Colon (tissue), 2 donors: ENCODE measurements around the gene IL9.

Source experiments
- FAIRE-seq: peaks from 2 replicates; lab custom pipeline; 2012; peaks lifted over from hg19 to GRCh38; lab: Jason Lieb, UNC
- donor health status: control.
- donor health status: control.

IL9 gene

DNA sequence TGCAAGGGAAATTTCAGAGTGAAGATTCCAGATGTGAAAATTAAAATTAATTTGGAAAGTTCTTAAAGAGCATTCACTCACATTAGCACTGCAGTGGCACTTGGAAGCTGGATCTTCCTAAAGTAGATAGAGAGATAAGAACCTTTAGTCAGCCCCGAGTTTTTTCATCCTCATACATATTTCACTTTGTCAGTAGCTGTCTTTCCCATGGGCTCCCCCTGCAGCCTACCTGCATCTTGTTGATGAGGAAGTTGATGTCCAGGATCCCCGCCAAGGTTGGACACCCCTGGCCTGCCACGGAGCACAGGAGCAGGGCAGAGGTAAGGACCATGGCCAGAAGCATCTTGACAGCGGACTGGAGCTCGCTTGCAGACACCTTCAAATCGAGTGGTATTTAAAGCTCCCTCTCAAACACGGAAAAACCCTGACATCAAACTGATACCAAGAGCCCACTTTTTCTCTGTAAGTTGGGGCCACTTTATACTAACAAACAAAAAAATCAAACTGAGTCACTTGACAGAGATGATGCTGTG, at the start of gene IL9:
TSS of gene IL9 (minus strand) at position 368 of the 533 bp plus-strand sequence. CDS start at position 343, 25 bp downstream.
- FAIRE-seq: no peak

DNA sequence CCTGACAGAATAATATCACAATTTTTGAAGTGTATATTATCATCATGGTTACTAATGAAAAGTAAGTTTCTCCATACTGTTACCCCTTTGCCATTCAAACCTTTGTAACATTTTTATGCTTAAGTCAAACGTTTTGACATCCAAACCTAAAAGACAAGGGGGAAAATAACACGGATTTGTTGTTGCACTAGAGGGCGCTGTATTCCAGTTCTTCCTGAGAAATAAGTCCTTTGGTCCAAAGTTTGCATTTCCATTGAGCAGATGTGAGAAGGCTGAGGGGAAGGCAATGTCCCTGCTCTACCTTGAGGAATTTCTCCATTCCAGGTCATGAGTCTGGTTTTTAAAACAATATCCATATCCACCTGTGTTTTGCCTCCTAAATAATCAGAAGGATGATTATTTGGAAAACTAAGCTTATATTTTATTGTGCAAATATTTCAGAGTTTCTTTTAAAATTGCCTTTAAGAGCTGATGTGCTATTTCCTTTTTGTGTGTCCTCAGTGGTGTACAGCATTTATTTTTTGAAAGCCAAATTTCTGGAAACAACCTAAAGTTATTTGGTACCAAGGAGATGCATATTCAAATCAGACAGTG, 49.4 kb upstream of the IL9 start:
- peak; percentile 14 for FAIRE-seq

DNA sequence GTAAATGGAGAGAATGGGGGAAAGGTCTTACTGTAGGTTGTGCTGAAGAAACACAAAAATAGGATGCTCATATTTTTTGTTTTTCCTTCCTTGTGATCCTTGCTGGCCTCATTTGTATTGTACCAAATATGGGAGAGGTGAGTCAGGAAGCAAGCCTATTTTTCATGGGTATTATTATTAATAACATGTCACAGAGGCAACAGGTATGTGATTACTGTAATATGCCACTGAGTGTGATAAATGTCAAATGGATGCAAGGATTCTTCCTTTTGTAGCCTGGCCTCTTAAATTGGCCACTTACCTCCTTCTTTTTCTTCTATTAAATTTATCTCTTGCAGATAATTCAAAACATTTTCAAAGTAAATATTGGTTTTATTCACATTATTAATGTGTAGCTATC, 48.9 kb upstream of the IL9 start:
- FAIRE-seq: no peak

DNA sequence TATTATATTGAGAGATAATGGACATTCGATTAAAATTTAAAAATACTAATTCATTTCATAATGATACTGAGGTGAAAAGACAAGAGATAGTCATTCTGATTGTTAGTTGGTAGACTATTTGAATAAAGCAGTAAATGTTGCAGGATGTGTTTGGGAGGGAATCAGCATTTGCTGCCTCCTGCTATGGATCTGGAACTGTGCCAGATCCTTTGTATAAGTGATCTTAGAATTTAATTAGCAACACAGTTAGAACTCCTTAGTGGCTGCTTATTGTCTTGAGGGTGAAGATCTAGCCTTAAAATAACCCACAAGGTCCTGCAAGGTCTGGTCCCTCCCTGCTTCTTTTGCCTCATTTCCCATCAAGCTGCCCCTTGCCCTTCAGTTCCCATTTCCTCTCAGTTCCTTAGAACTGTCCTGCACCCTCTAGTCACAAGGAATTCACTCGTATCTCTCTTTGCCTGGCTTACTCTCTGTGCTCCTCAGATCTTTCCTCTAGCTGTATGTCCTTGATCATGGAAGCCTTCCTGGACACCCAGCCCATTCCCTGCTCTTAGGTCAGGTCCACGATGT, 46.6 kb upstream of the IL9 start:
- peak; percentile 38 for FAIRE-seq

DNA sequence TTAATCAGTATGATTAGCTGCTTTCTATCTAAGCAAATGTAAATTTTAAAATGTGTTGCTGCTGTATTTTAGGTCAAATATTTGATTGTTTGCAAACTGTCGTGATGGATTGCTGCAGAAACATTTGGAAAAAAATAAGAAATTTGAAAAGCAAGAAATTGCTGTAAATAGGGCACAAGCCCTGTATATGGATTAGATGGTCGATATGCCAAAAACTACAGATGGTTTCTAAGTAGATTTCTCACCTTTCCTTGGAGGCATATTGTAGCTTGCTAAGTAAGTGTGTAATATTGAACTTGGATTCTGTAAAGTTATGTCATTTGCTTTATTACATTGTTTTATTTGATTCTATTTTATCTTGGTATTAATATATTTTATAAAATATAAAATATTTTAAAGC, 46.1 kb upstream of the IL9 start:
- FAIRE-seq: no peak

DNA sequence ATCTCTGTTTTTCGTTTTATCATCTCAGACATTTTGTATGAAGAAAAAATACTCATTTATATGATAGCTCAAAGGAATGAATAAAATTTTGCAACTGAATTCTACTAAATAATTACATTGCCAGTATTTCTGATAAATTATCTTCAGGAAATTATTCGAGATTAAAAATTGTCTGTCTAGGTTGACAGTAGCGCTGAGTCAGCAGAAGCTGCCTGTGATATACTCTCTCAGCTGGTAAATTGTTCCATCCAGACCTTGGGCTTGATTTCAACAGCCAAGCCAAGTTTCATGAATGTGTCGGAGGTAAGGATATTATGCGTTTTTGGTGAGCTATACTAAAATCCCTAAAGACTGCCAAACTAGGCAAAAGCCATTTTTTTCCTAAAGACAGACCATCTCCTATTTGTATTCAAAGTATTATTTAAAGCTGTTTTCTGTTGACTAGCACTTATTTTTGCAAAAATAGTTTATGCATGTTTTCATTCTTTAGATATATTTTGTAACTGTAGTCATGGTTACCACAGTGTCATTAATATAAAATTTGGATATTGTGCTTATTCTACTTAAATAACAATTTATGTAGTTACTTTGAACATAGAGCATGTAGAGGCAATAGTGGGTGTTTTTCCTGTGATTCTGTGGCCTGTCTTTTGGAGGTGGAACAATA, 41.7 kb upstream of the IL9 start:
- FAIRE-seq: no peak

DNA sequence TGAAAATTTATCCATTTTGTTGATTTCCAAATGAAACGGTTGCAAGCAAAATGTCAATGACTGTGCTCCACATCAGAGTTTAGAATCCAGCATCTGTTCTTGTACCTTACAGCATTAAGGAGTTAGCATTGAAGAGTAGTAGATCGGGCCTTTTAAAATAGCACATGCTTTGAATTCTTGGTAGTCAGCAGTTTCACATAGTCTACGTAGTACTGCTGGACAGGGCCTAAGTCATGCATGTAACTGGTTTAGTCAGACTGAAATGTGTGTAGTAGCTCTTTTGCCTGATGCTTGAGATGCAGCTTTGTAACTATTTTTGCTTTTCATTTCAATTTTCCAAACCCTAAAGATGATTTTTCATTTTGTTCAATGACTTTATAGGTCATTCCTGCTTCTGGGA, 39.3 kb upstream of the IL9 start:
- FAIRE-seq: no peak

DNA sequence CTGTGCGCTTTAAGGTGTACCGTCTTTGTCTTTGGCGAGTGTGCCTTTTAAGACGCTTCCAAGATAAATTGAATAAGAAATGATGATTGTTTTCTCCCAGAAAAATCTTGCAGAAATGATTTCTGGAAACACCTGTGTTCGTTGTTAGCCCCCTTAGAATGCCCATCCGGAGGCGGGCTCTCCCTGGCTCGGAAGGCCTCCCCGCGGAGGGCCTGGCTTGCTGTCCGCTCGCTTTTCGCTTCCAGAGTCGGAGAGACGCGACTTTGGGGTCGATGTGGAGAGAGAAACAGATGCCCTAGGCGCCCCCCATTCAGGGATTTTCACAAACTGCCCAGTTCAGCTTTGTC, 35.3 kb upstream of the IL9 start:
- FAIRE-seq: no peak

DNA sequence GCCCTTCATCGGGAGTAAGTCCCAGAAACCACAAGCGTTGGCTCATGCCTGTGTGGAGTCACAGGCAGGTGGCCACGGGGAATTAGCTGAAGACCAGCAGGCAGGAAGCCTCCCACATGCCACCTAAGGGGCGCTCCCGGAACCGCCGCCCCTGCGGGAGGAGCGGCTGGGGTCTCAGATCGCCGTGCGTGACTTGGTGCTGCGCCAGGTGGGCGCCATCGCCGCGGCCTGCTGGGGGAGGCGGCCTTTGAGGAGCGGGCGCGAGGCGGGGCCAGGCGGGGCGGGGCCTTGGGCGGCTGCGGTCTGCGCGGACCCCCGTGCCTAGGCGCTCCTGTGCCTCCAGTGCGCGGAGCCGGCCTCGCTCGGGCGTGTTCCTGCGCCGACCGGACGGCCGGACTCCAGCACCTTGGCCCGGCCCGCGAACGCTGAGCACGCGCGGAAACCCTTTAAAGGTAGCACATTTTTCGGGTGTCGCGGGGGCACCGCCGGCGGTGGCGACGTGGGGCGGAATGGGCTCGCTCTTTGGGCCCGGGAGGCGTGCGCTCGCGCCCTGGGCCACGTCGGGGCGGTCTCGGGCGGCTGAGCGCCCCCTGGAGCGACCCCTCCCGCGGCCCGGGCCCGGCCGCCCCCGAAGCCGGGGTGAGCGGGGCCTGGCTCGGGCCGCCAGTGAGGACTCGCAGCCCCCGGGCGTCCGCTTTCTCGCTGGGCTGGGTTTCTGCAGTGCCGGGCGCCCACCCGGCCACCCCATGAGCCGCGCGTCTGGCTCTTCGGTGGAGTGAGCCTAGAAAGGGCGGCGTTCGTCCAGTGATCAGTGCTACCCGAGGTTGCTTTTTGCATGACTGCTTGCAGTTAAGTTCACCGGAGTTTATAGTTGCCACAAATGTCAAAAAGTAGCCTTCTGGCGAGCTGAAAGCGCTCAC, 34.6 kb upstream of the IL9 start:
- FAIRE-seq: no peak

DNA sequence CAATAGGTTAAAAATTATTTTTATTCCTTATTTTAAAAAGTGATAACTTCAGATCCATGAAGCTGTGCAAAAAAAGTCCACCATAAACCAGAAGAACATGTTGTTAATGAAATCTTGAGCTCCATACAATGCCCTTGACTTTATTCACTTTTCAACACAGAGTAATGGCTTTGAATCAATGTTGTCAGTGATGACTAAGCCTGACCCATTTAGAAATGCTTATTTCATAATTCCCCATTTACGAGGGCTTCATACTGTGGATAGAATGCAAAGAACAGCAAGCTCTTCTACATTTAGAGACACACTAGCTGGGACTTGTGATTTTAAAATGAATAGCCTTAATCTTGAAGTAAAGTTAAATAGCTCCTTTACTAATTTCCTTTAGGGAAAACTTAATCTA, 25.7 kb upstream of the IL9 start:
- no peak for FAIRE-seq

DNA sequence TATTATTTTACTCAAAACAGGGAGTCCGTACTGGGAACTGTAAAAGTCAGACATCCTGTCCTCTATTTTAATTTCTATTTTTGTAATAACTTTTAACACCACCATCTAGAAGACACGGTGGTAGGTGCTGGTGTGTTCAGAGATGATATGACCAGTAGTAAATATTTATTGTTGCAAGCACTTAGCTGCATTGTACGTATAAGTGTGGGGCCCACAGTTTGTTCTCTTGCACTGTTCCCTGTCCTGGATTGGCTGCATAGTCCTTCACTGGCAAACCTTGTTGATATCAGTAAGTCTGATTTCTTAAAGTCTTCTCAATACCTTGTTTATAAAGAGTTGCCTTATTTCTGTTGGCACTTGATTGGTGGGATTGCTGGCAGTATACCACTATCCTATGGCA, 24.6 kb upstream of the IL9 start:
- no peak for FAIRE-seq

DNA sequence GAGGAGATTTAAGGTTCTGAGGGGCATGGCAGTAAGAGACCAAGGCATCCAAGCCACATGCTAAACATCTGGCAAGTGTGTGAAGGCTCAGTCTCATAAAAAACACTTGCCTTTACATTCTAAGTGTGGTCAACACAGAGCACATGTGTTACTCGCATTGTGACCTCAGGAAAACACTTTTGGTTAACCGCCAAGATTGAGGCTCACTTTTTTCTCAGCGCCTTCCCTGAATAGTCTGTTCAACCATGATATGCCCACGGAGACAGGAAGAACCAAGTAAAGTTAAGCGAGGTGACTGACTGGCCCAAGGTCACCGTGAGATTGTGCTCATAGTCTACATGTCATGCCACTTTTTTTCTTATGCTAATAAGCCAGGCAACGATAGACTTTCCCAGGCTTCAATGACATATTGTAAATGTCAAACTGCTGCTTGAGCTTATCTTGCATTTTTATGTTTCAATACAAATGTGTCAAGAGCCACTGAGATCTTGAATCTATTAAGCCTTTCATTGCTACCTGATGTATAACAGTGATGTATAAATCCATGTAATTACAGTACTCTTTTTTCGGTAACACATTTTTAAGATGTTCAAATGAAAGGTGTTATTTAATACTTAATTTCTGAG, 21.1 kb upstream of the IL9 start:
- FAIRE-seq: no peak

DNA sequence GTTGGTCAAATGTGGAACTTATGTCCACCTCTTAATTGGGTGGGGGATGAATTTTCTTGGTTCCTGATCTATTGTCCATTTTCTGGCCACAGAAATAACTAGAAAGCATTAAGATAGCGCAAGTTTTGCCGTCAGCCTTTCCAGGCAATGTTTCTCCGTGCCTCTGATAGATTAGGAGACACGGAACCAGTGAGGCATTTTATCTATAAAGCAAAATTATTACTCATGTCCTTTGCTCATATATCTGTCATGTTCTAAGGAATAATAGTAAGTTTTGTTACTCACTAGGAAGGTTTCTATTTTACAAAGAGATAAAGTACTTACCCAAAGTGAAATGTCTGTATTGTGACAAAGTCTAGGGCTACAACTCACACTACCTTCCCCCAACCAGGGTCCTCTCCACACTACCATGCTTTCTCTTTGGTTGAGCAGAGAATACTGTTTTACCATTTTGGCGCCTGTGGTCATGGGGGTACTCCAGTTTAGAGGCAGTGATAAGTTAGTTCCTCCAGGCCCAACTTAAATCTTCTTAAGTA, 19.9 kb upstream of the IL9 start:
- no peak for FAIRE-seq

DNA sequence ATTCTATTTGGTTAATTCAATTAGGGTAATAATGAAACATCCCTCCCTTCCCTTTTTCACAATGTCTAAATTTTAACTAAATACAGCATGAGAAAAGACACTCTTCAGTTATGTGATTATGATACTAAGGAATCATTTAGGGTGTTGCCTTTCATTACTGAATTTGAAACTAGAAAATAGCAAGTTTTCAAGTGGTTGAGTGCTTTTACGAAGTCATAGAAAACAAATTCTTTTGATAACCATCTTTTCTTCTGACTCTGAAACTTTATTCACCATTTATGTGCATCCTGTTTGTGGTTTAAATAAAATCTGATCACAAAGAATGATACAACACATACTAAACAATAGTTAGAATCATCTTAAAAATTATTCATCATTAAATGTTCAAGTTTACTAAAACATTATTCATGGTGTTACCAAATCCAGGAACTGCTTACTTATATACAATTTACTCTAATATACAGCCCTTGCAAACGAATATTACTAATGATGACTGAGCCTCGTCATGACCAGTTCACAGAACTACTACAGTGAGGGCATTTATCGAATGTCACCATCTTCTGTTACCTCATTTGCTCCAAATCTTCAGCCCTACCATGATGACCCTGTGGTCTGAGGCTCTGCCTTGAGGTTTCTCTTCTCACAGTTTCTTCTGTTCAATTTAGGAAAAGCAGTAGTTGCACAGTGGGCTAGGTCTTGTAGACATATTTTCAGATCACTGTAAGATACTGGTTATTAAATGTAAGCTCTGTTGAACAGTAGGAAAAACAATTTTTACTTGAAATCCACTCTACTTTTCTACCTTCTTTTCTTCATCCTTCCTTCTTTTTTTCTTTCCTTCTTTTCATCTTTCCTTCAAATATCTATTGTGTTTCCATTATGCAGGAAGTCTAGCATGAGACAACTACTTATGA, 18.3 kb upstream of the IL9 start:
- FAIRE-seq: no peak

DNA sequence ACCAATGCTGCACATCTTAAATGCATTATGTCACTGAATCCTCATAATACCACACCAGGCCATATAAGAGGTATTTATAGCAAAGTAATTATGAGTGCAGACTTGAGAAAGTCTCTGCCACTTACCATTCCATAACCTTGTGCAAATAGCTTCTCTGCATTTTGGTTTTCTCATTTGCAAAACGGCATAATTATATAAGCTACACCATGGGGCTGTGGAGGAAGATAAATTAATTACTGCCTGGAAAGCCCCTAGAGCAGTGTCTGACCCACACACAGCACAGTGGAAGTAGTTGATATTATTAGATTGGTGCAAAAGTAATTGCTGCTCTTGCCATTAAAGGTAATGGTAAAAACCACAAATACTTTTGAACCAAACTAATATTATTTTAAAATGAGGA, 9.5 kb upstream of the IL9 start:
- FAIRE-seq: no peak

DNA sequence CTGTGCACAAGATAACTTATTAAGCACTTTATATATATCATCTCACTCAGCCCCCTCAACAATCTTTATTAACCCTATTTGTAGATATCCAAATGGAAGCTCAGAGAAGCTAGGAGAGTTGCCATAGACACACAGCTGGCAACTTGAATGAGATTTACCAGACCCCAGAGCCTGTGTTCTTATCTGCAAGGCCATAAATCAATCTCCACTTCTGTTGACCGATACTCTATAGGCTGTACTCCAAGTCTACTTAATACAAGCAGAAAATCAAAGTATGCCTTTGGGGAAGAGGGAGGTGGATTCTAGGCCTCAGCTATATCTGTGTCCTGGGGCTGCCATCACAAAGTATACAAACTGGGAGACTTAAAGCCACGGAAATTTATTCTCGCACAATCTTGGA, 6.0 kb upstream of the IL9 start:
- FAIRE-seq: no peak

DNA sequence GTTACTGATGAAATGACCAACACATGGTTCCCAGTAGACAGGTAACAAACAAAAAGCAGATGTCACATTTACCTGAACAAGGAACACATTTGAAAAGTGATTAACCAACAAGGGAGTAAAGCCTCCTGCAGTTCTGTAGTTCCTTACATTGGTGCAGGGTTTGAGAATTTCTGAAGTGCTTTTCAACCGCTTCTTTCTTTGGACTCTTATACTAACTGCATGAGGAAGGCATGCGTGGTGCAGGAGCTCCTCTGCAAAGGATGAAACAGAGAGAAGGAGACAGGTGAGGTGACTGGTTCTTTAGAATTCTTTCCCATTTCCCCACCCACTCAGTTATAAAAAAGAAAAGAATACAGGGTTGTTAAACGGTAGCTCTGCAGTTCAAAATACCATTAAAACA, 4.6 kb upstream of the IL9 start:
- no peak for FAIRE-seq

DNA sequence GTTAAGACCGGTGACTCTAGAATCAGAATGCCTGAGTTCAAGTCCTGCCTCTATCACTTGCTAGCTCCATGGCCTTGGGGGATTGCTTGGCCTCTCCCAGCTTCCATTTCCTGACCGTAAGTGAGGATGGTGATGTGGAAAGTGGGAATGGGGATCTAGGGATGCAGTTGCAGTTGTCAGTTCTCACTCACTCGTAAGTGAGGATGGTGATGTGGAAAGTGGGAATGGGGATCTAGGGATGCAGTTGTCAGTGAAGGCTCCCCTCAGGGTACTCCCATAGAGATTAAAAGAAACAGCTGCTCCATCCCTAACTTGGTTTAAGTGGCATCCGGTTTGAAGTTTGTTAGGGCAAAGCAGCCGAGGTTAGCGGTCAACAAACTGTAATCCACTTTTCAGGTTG, 3.0 kb upstream of the IL9 start:
- FAIRE-seq: no peak

DNA sequence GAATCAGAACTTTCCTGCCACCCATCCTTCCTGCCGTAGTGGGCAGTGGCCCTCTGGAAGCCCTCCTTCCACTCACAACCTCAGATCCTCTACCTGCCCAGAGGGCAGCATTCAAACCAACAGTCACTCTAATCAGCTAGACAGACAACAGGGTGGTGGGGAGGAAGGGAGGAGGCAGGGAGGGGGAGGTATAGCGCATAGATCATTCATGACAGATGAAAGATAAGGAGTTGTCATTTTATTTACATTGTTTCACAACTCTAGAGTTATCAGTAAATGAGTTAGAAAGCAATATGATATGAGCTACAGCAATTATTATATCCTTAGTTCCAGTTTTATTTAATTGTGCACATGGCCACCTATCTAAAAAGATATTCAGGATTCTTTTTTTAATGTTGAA, 852 bp downstream of the IL9 start:
- FAIRE-seq: no peak

DNA sequence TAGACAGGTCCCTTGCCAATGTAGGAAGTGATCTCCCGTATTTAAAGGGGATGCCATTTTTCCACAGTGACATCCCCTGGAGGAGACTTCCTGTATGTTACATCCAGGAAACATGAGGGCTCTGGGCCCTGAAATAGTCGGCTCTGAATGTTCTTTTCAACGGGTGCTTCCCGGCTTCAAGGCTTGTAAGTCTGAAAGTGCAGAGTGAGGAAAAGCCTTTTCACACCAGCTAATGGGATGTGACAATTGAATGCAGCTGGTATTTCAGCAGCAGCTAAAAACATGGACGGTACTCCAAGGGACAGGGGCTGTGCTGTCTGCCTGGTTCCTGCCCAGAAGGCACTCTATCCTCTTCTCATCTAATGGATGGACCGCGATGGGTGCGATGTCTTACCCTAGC, 1.4 kb downstream of the IL9 start:
- no peak for FAIRE-seq

DNA sequence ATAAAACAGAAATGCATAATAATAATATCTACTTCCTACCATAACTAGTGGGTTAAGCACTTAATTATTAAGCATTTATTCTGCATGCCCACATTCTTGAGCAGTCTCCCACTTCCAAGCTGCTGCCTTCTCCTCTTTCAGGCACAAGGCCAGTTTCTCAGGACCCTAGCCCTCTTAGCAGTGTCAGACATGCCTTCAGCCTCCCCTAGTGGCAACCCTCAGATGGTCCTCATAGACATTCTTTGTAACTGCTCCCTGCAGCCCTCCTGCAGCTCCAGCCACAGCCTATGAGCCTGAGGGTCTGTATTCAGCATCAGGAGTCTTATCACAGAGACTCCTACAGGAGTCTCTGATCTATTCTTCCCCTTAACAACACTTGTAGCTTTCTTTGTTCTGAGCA, 3.9 kb downstream of the IL9 start:
- no peak for FAIRE-seq
